ENCODE results near the gene SEZ6.

The SEZ6 gene

GRCh38 chr17:29045026-29045425 is 39.2 kb upstream of the SEZ6 start:
- Histone ChIP-seq H3K4me1 (ENCODE audit: low read length) (peaks cover 14% of the 10 kb centered on the region), H3F3A (ENCODE audit: insufficient read depth, low read length) (peaks cover 10% of the 10 kb centered on the region; the same call in 1 of the 2 replicates), H3K27me3 (replicated peaks; ENCODE audit: insufficient read depth, low read length) (no peaks in the 10 kb centered on the region), H3K4me3 (ENCODE audit: low read length) (no peak overlapping the region), H3K36me3 (replicated peaks; ENCODE audit: insufficient read depth, low read length) (no peaks in the 10 kb centered on the region), H3K9me3 (replicated peaks; ENCODE audit: insufficient read depth, low read length) (no peaks in the 10 kb centered on the region), H2AFZ (ENCODE audit: low read length) (no peak overlapping the region), H3K9ac (ENCODE audit: low read length) (no peak overlapping the region), H3K4me2 (ENCODE audit: low read depth, low read length) (no peak overlapping the region), H3K79me2 (ENCODE audit: low read length) (no peaks in the 10 kb centered on the region), H3K27ac (ENCODE audit: low read length) (no peak overlapping the region), H3K9me2 (replicated peaks; ENCODE audit: insufficient read depth, low read length) (no peaks in the 10 kb centered on the region), H4K20me1 (ENCODE audit: insufficient read depth, low read length) (no peaks in the 10 kb centered on the region)
- TF ChIP-seq CTCF (IDR thresholded peaks at IDR 0.05; ENCODE audit: low read length) (no peak), EZH2 (optimal IDR thresholded peaks at IDR 0.05; ENCODE audit: low read depth, low read length) (no peak), EZH2phosphoT487 (IDR thresholded peaks at IDR 0.05; ENCODE audit: low read length) (no peak)
- DNase-seq = no peak

- H3K9ac ChIP-seq (ENCODE audit: low read length) = no peak overlapping the region
- H3K4me3 ChIP-seq (ENCODE audit: low read length) = no peak overlapping the region
- peaks cover 14% of the 10 kb centered on the region for H3K4me1 ChIP-seq (ENCODE audit: low read length)
- no peaks in the 10 kb centered on the region for H3K9me3 ChIP-seq (replicated peaks; ENCODE audit: insufficient read depth, low read length)
- no peak overlapping the region for H2AFZ ChIP-seq (ENCODE audit: low read length)
- DNase-seq = no peak
- H3K36me3 ChIP-seq (replicated peaks; ENCODE audit: insufficient read depth, low read length) = no peaks in the 10 kb centered on the region
- TF ChIP-seq EZH2phosphoT487 (IDR thresholded peaks at IDR 0.05; ENCODE audit: low read length) (no peak), EZH2 (optimal IDR thresholded peaks at IDR 0.05; ENCODE audit: low read depth, low read length) (no peak), CTCF (IDR thresholded peaks at IDR 0.05; ENCODE audit: low read length) (no peak)
- H3K9me2 ChIP-seq (replicated peaks; ENCODE audit: insufficient read depth, low read length) = no peaks in the 10 kb centered on the region
- no peaks in the 10 kb centered on the region for H3K79me2 ChIP-seq (ENCODE audit: low read length)
- H3K27me3 ChIP-seq (replicated peaks; ENCODE audit: insufficient read depth, low read length) = no peaks in the 10 kb centered on the region
- no peaks in the 10 kb centered on the region for H4K20me1 ChIP-seq (ENCODE audit: insufficient read depth, low read length)
- peaks cover 10% of the 10 kb centered on the region; the same call in 1 of the 2 replicates for H3F3A ChIP-seq (ENCODE audit: insufficient read depth, low read length)
- peak overlapping the region; percentile 28; the same call in 1 of the 2 replicates for H3K27ac ChIP-seq (ENCODE audit: low read length)
- no peak overlapping the region for H3K4me2 ChIP-seq (ENCODE audit: low read depth, low read length)
Measured at GRCh38 chr17:29043539-29044145, 37.8 kb upstream of the SEZ6 start.

- Histone ChIP-seq H2AFZ (ENCODE audit: low read length) (peak within 1 kb of the TSS; percentile 41), H3K9me3 (replicated peaks; ENCODE audit: insufficient read depth, low read length) (no peaks in the 10 kb centered on the region), H3K36me3 (replicated peaks; ENCODE audit: insufficient read depth, low read length) (no peaks in the 10 kb centered on the region), H3K4me1 (ENCODE audit: low read length) (peaks cover 14% of the 10 kb centered on the region), H3K4me2 (ENCODE audit: low read depth, low read length) (peak within 1 kb of the TSS; percentile 59), H3K9me2 (replicated peaks; ENCODE audit: insufficient read depth, low read length) (no peaks in the 10 kb centered on the region), H3K4me3 (ENCODE audit: low read length) (peak within 1 kb of the TSS; percentile 22), H3K79me2 (ENCODE audit: low read length) (no peaks in the 10 kb centered on the region), H4K20me1 (ENCODE audit: insufficient read depth, low read length) (no peaks in the 10 kb centered on the region), H3K27ac (ENCODE audit: low read length) (peak within 1 kb of the TSS; percentile 28; the same call in 1 of the 2 replicates), H3K9ac (ENCODE audit: low read length) (no peak within 1 kb of the TSS; the same call in 1 of the 2 replicates), H3F3A (ENCODE audit: insufficient read depth, low read length) (peaks cover 10% of the 10 kb centered on the region; the same call in 1 of the 2 replicates), H3K27me3 (replicated peaks; ENCODE audit: insufficient read depth, low read length) (no peaks in the 10 kb centered on the region)
- TF ChIP-seq EZH2phosphoT487 (IDR thresholded peaks at IDR 0.05; ENCODE audit: low read length) (no peak), CTCF (IDR thresholded peaks at IDR 0.05; ENCODE audit: low read length) (peak; percentile 16)
- DNase-seq = peak; percentile 47
Measured at GRCh38 chr17:29042679-29043538, 37.1 kb upstream of the SEZ6 start, which contains the start of gene PIPOX. Gene PIPOX (plus strand): TSS chr17:29043141. CDS start chr17:29043226, 85 bp downstream.

Measured in MM.1S (cell line).